ENCODE data around the gene KCNMA1.

- TF ChIP-seq CTCF (IDR thresholded peaks at IDR 0.05) (no peak), POLR2A (IDR thresholded peaks at IDR 0.05) (no peak)
Observed at GRCh38 chr10:77592946-77593636, 44.5 kb downstream of the KCNMA1 start.
